GM12892 (cell line): ENCODE results near the gene FHOD1.

Source experiments
- POLR2A ChIP-seq: IDR thresholded peaks from 2 replicates; pipeline ENCODE4 v1.6.1; 2011; ENCODE audit warnings: low read depth, low read length, control low read depth
- POLR2AphosphoS5 ChIP-seq: IDR thresholded peaks from 2 replicates; pipeline ENCODE4 v1.6.1; 2011; ENCODE audit warnings: low read depth, low read length, control low read depth
- TAF1 ChIP-seq: IDR thresholded peaks from 2 replicates; pipeline ENCODE4 v1.6.1; 2011; ENCODE audit warnings: low read depth, mild to moderate bottlenecking, control low read depth, low read length, borderline replicate concordance

- TF ChIP-seq POLR2AphosphoS5 (no peak), POLR2A (no peak), TAF1 (no peak)
Observed at GRCh38 chr16:67202956-67203493, 44.3 kb downstream of the FHOD1 start.
